ENCODE results near the gene SLA2.
"Not testable (repeated sequence)": the region's sequence is repeated elsewhere in the genome, so short reads cannot be mapped to it uniquely, and the experiment has no call there.

SLA2 gene

GRCh38 chr20:36644706-36645095 is 1.3 kb downstream of the SLA2 start:
- no peak for DNase-seq

DNA sequence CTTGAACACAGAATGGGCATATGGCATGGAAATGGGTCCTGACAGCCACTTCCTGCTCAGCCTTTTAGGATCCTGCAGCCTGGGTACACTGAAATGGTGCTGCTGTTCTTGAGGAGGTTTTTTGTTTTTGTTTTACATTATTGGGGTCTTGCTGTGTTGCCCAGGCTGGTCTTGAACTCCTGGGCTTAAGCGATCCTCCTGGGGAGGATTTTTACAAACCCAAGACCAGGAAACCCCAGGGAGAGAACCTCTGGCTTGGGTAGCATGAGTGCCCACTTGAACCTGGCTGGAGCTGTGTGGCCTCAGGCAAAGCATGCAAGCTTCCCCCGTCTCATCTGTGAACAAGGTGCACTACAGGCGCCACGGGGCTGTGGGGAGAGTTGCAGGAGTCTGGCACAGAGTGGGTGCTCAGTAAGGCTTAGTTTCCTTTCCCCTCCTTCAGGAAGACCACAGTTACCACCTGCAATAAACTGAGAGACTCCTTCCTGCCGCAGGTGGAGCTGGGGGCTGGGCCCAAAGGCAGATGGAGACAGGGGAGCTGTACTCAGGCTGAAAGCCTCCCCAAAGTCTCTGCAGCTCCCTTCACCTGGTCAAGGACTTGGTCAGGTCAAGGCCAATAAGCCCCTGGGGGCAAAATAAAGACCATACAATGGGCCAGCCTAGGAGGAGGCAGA is 1.8 kb downstream of the SLA2 start:
- DNase-seq: peak; percentile 45 to 66

- DNase-seq: no peak
These were observed 3.9 kb downstream of the SLA2 start for GRCh38 chr20:36642136-36642535.

DNA sequence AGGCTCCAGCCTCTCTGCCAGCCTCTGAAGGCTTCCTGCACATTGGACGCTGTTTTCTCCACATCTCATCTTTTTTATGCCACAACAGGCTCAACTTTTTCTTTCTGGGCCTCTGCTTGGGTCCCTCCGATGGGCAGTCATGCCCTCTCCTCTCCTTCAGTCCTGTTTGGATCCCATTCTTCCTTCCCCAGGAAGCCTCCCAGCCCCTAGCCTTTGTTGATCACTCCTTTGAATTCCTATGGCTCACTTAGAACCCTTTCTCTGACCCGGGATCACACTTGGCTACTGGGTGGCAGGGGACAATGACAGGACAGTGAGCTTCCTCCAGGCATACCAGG is 4.5 kb downstream of the SLA2 start:
- no peak for DNase-seq

- not testable (repeated sequence) for DNase-seq
These were observed 7.1 kb downstream of the SLA2 start for GRCh38 chr20:36638876-36639400.

GRCh38 chr20:36634342-36634741 is 11.7 kb downstream of the SLA2 start:
- no peak for DNase-seq

DNA sequence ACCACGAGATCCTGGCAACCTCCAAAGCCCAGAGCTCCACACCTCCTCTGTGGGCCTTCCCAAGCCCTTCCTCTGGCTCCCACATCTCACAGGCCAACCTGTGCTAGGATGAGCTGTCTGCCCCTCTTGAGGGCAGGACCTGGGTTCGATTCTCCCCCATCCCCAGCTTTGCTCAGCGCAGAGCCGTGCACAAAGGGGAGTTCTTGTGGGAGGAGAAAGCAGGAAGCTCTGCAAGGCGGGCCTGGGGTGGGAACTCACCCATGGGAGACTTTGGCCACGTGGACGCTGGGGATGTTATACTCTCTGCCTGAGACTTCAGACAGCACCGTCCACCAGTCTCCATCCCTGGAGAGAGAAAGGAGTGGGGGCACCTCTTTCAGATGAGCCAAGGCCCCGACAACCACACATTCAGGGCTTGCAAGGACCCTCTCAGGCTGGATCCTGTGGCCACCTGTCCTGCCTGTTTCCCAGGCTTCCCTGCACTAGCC is 12.7 kb downstream of the SLA2 start:
- no peak for DNase-seq

- DNase-seq: no peak
These were observed 13.3 kb downstream of the SLA2 start for GRCh38 chr20:36632487-36633284.

DNA sequence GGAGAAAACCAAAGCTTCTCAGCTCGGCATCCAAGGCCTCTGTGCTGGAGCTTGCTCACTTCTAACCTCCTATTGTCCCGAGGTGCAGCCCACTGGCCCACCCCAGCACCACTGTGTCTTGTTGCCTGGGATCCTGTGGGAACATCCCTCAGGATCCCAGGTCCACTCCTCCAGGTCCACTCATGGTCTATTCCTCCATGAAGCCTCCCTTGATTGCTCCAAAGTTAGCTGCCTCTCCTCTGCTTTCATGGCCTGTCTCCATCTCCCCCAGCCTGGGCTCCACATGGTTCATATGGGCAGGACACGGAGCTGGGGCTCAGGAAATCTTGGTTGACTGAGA is 13.9 kb downstream of the SLA2 start:
- no peak for DNase-seq

DNA sequence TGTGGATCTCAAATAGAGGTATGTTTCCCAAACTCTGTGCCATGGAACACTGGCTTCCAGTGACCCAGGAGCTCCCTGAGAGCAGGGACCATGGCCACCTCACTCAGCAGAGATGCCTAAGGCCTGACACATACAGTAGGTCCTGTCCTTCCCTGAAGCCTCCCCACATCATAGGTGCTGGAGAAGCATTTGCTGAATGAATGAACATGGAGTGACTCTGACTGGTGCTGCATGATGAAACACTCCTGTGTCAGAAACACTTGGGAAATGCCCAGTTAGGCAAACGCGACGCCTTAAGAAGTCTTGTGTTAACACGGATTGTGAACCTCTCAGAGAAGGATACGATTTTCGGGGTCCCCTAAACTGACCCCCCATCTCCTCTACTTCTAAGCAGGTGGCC is 14.3 kb downstream of the SLA2 start:
- DNase-seq: no peak

DNA sequence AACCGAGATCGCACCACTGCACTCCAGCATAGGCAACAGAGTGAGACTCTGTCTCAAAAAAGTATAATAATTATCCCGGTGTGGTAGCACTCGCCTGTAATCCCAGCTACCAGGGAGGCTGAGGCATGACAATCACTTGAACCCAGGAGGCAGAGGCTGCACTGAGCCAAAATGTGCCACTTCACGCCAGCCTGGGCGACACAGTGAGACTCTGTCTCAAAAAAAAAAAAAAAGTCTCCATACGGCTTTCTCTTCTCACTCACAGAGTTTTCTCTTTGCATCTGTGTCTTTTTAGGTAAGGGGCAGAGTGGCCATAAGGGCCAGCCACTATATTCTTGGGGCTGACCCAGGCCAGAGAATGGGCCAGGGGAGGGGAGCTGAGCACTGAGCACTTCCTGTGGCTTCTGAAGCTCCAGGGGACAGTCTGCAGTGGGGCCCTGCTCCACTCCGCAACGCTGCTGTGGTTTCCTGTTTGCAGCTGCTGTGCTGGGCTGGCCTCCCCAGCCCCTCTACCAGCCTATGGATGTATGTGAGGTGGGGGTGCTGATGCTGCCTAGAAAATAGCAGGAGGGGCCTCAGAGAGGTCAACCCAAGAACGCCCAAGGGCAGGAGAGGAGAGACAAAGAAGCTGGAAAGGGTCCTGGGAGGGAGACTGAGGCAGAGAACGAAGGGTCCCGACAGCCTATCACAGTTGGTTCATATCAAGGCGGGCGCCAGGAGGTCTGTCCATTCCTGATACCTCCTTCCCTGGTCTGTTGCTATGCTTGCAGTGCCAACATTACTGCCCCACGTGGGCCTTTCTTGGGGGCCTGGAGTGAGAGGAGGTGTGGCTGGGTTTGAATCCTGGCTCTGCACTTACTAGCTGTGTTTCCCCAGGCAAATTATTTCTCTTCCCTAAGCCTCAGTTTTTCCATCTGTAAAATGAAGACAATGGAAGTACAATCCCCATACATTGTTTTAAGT is 16.0 kb downstream of the SLA2 start:
- peak; percentile 47 to 52 for DNase-seq

DNA sequence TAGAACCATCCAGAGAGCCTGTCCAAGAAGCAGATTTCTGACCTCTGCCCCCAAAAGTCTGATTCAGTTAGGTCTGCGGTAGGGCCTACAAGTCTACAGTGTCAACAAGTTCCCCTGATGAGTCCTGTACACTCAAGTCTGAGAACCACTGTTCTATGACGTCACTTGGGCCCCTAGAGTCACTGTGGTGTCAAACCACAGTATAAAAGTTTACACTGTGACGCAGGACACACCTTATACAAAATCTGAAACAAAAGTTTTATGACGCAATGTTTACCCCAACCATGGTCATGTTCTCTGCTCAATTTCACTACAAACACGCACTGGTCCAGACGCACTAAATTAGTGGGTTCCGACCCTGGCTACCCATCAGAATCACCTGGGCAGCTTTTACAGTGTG is 17.9 kb downstream of the SLA2 start:
- DNase-seq: peak; percentile 48 to 57

DNA sequence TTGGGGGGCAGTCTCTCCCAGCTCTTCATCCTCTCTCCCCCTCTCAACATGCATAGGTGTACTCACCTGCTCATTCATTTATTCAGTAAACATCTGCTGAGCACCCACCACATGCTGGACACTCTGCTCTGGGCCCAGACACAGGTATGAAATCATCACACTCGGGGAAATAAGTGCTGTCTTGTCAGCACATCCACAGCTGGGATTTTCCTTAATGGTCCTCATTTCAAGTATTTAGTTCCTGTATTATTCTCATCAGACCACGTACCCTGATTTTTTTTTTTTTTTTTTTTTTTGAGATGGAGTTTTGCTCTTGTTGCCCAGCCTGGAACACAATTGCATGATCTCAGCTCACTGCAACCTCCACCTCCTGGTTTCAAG is 21.1 kb downstream of the SLA2 start:
- DNase-seq: no peak

DNA sequence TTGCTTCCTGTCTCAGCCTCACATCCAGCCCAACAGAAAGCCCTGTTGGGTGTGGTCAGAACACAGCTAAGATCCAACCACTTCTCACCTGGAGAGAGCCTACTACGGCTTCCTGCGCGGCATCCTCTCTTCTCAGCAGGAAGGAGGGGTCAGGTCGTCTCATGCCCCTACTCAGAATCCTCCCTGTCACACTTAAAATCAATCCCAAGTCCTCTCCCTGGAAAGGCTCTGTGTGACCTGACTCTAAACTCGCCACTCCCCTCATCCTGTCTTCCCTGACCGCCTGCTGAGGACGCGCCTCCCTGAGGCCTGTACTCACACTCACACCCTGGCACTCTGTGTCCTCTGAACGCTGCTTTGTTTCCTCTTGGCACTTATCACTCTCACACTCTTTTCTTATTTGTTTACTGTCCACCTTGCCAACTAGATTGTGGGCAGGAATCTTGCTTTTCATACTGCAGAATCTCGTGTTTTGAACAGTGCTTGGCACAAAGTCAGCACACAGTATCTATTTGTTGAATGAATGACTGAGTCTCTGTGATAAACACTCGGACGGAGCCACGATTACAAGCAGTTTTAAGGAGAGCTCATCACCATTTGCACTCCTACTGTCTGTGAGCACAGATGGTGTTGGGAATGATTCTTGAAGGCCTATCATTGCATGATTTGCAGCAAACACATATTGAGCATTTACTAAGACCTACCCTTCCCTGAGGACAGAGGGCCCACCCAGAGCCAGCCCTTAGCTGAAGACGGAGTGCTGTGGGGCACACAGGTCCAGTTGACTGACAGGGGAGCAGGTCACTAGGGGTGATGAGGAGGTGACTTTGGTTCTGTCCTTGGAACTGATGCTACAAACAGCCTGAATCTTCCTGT is 21.7 kb downstream of the SLA2 start:
- DNase-seq: no peak

DNA sequence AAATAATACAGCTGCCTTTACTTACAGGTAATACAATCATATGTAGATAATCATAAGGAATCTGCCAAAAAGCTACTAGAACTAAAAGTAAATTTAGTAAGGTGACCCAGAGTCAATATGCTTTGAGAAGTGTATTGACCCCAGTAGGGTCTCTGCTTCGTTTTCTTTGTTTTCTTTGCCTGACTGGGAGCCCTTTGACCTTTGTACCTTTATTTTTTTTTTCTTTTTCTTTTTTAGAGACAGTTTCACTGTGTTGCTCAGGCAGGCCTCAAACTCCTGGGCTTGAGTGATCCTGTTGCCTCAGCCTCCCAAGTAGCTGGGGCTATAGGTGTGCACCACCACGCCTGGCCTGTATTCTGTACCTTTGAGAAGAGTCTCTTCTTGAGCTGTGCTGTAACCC is 22.6 kb downstream of the SLA2 start:
- DNase-seq: no peak

- DNase-seq: no peak
These were observed 25.1 kb downstream of the SLA2 start for GRCh38 chr20:36620917-36621316.

GRCh38 chr20:36614781-36615557 is 31.0 kb downstream of the SLA2 start:
- DNase-seq: no peak

DNA sequence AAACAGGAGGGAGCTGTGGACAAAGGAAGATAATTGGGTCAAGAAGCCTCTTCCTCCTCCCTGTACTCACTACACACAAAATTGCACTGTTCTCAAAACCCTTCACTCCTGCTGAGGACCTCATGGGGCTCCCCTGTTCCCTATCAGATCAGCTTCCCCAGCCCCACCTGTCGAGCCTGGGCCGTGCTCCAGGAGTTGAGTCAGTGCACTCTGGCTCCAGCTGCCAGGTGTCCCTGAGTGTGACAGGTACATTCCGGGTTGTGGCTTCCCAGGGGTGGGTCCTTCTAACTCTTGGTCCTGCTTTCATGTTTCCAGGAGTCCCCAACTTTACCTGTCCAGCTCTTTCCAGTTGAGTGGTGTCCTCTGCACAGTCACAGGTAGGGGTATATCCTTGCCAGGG is 32.0 kb downstream of the SLA2 start:
- DNase-seq: no peak

GRCh38 chr20:36611625-36612024 is 34.4 kb downstream of the SLA2 start:
- no peak for DNase-seq

- not testable (repeated sequence) for DNase-seq
These were observed 37.6 kb downstream of the SLA2 start for GRCh38 chr20:36608388-36608728.

- no peak for DNase-seq
These were observed 38.2 kb downstream of the SLA2 start for GRCh38 chr20:36607586-36608387.

Measured in CD4-positive, alpha-beta T cell treated with Interleukin-4 for 1 hour (primary cell).